ENCODE results near the gene CAMK1D.
"Not testable (repeated sequence)": the region's sequence is repeated elsewhere in the genome, so short reads cannot be mapped to it uniquely, and the experiment has no call there.

Gene CAMK1D

GRCh38 chr10:12348870-12349628, at the start of gene CAMK1D:
TSS of gene CAMK1D (plus strand) at chr10:12349547.
- DNase-seq (ENCODE audit: low read depth): peak; percentile 17

- DNase-seq (ENCODE audit: low read depth): not testable (repeated sequence)
These were observed 48.3 kb upstream of the CAMK1D start for GRCh38 chr10:12301036-12301435.

GRCh38 chr10:12308057-12308456, 41.3 kb upstream of the CAMK1D start:
- DNase-seq (ENCODE audit: low read depth): no peak

GRCh38 chr10:12308736-12309375, 40.5 kb upstream of the CAMK1D start:
- DNase-seq (ENCODE audit: low read depth): no peak

- DNase-seq (ENCODE audit: low read depth): not testable (repeated sequence)
These were observed 39.6 kb upstream of the CAMK1D start for GRCh38 chr10:12309783-12310182.

- DNase-seq (ENCODE audit: low read depth): no peak
These were observed 34.5 kb upstream of the CAMK1D start for GRCh38 chr10:12314836-12315235.

GRCh38 chr10:12319076-12319475, 30.3 kb upstream of the CAMK1D start:
- DNase-seq (ENCODE audit: low read depth): no peak

GRCh38 chr10:12320892-12321291, 28.5 kb upstream of the CAMK1D start:
- no peak for DNase-seq (ENCODE audit: low read depth)

GRCh38 chr10:12321641-12322040, 27.7 kb upstream of the CAMK1D start:
- no peak for DNase-seq (ENCODE audit: low read depth)

- DNase-seq (ENCODE audit: low read depth): no peak
These were observed 26.7 kb upstream of the CAMK1D start for GRCh38 chr10:12322583-12323131.

GRCh38 chr10:12324530-12324929, 24.8 kb upstream of the CAMK1D start:
- DNase-seq (ENCODE audit: low read depth): no peak

GRCh38 chr10:12327074-12327473, 22.3 kb upstream of the CAMK1D start:
- no peak for DNase-seq (ENCODE audit: low read depth)

GRCh38 chr10:12327476-12327875, 21.9 kb upstream of the CAMK1D start:
- DNase-seq (ENCODE audit: low read depth): no peak

- DNase-seq (ENCODE audit: low read depth): not testable (repeated sequence)
These were observed 21.0 kb upstream of the CAMK1D start for GRCh38 chr10:12328312-12328711.

- DNase-seq (ENCODE audit: low read depth): no peak
These were observed 16.6 kb upstream of the CAMK1D start for GRCh38 chr10:12332572-12333379.

- DNase-seq (ENCODE audit: low read depth): peak; percentile 93
These were observed 15.8 kb upstream of the CAMK1D start for GRCh38 chr10:12333380-12334185.

GRCh38 chr10:12334186-12334530, 15.2 kb upstream of the CAMK1D start:
- no peak for DNase-seq (ENCODE audit: low read depth)

GRCh38 chr10:12335169-12335568, 14.2 kb upstream of the CAMK1D start:
- DNase-seq (ENCODE audit: low read depth): not testable (repeated sequence)

- DNase-seq (ENCODE audit: low read depth): no peak
These were observed 11.6 kb upstream of the CAMK1D start for GRCh38 chr10:12337453-12338372.

GRCh38 chr10:12338981-12339380, 10.4 kb upstream of the CAMK1D start:
- no peak for DNase-seq (ENCODE audit: low read depth)

GRCh38 chr10:12340371-12340770, 9.0 kb upstream of the CAMK1D start:
- DNase-seq (ENCODE audit: low read depth): no peak

Measured in fibroblast of the conjunctiva (primary cell).